GM12865 (cell line): Measurements from ENCODE around the gene IRF9.

Experiments used
- DNase-seq: peaks from one replicate; pipeline ENCODE4 v3.0.0; 2010; ENCODE audit warnings: low read depth
- H3K4me3 ChIP-seq: 2 replicates; pipeline ENCODE4 v1.5.1; 2011; ENCODE audit warnings: mild to moderate bottlenecking, low read depth, low read length, control low read depth
- CTCF ChIP-seq: IDR thresholded peaks from 2 replicates; pipeline ENCODE4 v1.5.1; 2011; ENCODE audit warnings: low read length, control low read depth, low read depth, inconsistent platforms; ENCODE audit not compliant: insufficient read depth; ENCODE audit errors: missing control alignments

IRF9 gene

GRCh38 chr14:24215495-24216344, 54.7 kb downstream of the IRF9 start, which contains the start of gene MDP1:
Gene MDP1, minus strand, starts transcription at chr14:24216066. Its CDS starts 111 bp downstream, at chr14:24215955.
- peak; percentile 84 for TF ChIP-seq CTCF
- H3K4me3 ChIP-seq: peak within 1 kb of the TSS; percentile 74
- peak; percentile 94 for DNase-seq
